HFF-Myc (cell line): ENCODE results near the gene CA10.
A peak's percentile ranks its signal among the peaks of the same experiment; 100 is the strongest.

ENCODE experiments used
- DNase-seq: peaks from one replicate; pipeline ENCODE4 v3.0.0-alpha.2; 2011; ENCODE audit warnings: low read depth; ENCODE audit errors: extremely low read depth
- H3K4me3 ChIP-seq: replicated peaks from 2 replicates; pipeline ENCODE4 v1.5.1; 2011; ENCODE audit warnings: low read depth, mild to moderate bottlenecking, control low read depth, low read length
- TF ChIP-seq, protein P1 (sequence below): IDR thresholded peaks from 2 replicates; pipeline ENCODE4 v1.5.1; 2012; ENCODE audit warnings: mild to moderate bottlenecking, low read depth, low read length, control low read depth; ENCODE audit errors: missing control alignments

The CA10 gene

DNA sequence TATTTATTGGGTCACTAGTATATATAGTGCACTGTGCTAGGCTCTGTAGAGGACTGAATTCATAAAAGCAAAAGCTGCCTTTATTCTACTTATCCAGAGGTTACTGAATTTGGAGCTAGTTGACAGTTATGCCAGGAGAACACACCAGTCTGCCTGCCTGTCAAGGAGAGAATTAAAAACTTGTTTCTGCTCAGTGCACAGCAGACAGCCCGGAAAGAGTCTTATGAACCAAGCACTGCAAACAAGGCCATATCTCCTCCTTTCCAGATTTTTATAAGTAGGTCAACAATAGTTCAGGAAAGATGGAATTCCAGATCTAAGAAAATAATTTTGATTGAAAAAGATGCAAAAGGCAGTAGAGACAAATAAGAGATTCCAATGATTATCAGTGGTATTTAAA is 267.8 kb downstream of the CA10 start:
- DNase-seq: no peak
- TF ChIP-seq, protein P1, sequence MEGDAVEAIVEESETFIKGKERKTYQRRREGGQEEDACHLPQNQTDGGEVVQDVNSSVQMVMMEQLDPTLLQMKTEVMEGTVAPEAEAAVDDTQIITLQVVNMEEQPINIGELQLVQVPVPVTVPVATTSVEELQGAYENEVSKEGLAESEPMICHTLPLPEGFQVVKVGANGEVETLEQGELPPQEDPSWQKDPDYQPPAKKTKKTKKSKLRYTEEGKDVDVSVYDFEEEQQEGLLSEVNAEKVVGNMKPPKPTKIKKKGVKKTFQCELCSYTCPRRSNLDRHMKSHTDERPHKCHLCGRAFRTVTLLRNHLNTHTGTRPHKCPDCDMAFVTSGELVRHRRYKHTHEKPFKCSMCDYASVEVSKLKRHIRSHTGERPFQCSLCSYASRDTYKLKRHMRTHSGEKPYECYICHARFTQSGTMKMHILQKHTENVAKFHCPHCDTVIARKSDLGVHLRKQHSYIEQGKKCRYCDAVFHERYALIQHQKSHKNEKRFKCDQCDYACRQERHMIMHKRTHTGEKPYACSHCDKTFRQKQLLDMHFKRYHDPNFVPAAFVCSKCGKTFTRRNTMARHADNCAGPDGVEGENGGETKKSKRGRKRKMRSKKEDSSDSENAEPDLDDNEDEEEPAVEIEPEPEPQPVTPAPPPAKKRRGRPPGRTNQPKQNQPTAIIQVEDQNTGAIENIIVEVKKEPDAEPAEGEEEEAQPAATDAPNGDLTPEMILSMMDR: no peak
- no peak overlapping the region for H3K4me3 ChIP-seq

DNA sequence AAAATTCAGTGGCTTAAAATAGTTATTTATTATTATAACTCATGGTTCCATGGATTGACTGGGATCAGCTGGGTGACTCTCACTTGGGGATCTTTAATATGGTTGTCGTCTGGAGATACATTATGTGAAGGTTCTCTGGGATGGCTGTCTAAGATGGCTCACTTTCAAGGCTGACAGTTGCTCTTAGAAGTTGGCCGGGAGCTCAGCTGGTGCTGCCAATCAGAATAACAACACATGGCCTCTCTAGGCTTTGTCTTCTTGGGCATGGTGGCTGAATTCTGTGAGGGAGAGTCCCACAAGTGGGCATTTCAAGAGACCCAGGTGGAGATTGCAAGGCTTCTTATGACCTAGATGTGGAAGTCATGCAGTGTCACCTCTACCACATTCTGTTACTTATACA is 269.7 kb downstream of the CA10 start:
- TF ChIP-seq, protein P1: no peak
- no peak overlapping the region for H3K4me3 ChIP-seq
- no peak for DNase-seq

DNA sequence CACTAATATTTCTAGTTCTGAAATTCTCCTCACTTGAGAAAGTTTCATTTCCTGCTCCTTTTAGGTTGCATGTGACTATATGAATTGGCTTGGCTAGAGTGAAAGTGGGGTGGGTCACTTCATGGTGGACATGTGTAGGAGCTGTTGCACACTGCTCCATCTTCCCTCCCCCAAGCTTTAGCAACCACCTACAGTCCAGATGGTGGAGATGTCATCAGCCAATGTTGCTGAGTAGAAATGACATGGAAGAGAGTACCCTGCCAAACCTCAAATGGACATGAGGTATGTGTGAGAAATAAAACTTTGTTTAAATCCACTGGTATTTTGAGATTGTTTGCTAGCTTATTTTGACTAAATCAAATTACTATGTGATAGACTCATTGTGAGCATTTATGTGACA is 281.5 kb downstream of the CA10 start:
- no peak for DNase-seq
- no peak overlapping the region for H3K4me3 ChIP-seq
- TF ChIP-seq, protein P1: no peak

DNA sequence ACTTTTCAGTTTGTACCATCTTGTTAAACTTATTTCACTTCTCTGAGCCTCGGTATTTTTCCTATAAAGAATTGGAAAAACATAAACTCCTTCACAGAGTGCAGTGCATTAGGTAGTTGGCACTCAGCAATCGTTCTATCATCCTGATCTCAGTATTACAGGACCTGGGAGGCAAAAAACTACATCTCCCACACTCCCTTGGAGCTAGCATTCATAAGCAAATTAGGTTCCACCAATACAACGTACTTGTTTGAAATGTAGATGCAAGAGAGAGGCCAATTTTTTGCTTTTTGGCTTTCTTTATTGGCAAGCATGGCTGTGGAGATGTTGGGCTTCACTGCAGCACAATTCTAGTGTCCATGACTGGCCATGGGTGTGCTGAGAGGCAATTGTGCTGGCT is 285.2 kb downstream of the CA10 start:
- no peak overlapping the region for H3K4me3 ChIP-seq
- no peak for DNase-seq
- TF ChIP-seq, protein P1: no peak

DNA sequence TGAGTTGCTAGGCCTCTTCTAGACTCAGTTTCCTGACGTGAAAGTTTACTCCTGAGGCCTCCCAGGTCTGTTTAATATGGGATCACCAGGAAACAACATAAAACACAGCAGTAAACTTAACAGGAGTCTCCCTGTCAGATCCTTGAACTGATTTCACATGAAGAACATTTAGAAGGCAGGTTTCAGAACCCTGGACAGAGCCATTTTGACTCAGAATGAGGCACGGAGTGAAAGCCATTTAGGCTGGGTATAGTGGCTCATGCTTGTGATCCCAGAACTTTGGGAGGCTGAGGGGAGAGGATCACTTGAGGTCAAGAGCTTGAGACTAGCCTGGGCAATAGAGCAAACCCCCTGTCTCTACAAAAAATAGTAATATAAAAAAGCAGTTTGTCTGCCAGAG is 289.1 kb downstream of the CA10 start:
- no peak for DNase-seq
- no peak overlapping the region for H3K4me3 ChIP-seq
- TF ChIP-seq, protein P1: no peak

DNA sequence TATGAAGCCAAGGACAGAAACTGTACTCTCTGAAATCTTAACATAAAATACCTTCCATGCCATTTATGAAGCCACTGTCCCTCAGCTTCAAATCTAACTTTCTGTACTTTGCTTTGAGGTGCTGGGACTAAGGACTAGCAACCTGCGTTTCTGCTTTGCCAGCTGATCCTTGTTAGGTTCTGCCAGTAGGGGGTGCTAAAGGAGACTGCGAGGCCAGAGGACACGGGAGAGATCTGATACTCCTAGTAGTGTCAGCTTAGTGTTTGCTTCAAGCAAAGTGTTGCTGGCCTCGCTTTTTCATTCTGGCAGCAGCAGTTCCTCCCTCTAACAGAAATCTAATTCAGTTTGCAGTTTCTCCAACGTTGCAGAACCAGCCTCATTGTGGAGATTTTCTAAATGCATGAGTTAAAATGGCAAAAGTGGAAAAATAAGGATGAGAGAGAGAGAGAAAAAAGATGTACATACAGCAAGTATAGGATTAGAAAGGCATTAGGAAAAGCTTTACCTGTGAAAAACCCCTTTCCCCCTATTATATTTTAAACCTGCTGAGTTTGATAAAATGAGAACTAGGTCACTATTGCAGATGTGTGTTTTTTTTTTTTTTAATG is 297.5 kb downstream of the CA10 start:
- no peak for DNase-seq
- H3K4me3 ChIP-seq: no peak overlapping the region
- TF ChIP-seq, protein P1: peak; percentile 32

DNA sequence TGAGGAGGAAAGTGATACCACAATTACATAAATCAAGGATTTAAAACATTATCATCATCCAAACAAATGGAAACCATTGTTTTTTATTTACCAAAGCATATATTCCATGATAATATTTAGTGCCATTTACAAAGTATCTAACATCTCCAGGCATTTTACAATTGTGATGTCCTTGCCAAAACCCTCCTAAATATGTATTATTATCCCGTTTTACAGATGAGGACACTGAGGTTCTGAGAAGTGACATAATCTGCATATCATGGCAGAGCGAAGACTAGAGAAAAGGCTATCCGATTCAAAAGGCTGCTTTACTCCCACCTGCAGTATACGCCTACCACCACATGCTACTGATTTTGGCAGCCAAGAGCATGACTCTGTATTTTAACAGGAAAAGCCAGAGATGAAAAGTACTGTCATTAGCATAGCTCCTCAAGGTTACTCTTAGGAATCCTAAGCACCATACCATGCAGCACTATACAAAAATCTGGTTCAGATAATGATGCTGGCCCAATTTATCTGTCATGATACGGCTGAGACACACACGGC is 301.4 kb downstream of the CA10 start:
- H3K4me3 ChIP-seq: no peak overlapping the region
- no peak for DNase-seq
- TF ChIP-seq, protein P1: no peak
